GM18867 (cell line): ENCODE measurements around the gene OPTN.
"Not testable (repeated sequence)": the region's sequence is repeated elsewhere in the genome, so short reads cannot be mapped to it uniquely, and the experiment has no call there.

ENCODE experiments used
- ATAC-seq: cut with Tn5 transposase; IDR thresholded peaks from one replicate; pipeline ENCODE4 v1.9.1; 2021; ENCODE audit warnings: mild to moderate bottlenecking, moderate library complexity; ENCODE audit not compliant: unreplicated experiment

Gene OPTN

GRCh38 chr10:13089345-13089744 lies 10.6 kb upstream of the OPTN start:
- ATAC-seq: no peak

- ATAC-seq: no peak
Measured at GRCh38 chr10:13090289-13090688, 9.7 kb upstream of the OPTN start.

GRCh38 chr10:13091801-13092200 lies 8.2 kb upstream of the OPTN start:
- no peak for ATAC-seq

- ATAC-seq: no peak
Measured at GRCh38 chr10:13092291-13093102, 7.5 kb upstream of the OPTN start.

GRCh38 chr10:13094082-13094481 lies 5.9 kb upstream of the OPTN start:
- ATAC-seq: not testable (repeated sequence)

GRCh38 chr10:13095094-13095493 lies 4.9 kb upstream of the OPTN start:
- ATAC-seq: no peak

GRCh38 chr10:13095929-13096328 lies 4.0 kb upstream of the OPTN start:
- ATAC-seq: no peak

- ATAC-seq: peak; percentile 38
Measured at GRCh38 chr10:13099144-13099665, 758 bp upstream of the OPTN start.

- ATAC-seq: peak; percentile 27
Measured at GRCh38 chr10:13100349-13101294, 659 bp downstream of the OPTN start.

- ATAC-seq: no peak
Measured at GRCh38 chr10:13102002-13102794, 2.2 kb downstream of the OPTN start.

GRCh38 chr10:13103554-13103953 lies 3.6 kb downstream of the OPTN start:
- no peak for ATAC-seq

GRCh38 chr10:13104697-13105096 lies 4.7 kb downstream of the OPTN start:
- ATAC-seq: no peak

GRCh38 chr10:13105184-13105583 lies 5.2 kb downstream of the OPTN start:
- no peak for ATAC-seq

GRCh38 chr10:13106387-13107045 lies 6.6 kb downstream of the OPTN start:
- ATAC-seq: no peak

GRCh38 chr10:13110908-13111307 lies 10.9 kb downstream of the OPTN start:
- ATAC-seq: no peak

GRCh38 chr10:13113544-13113943 lies 13.6 kb downstream of the OPTN start:
- ATAC-seq: no peak

GRCh38 chr10:13115832-13116803 lies 16.2 kb downstream of the OPTN start:
- ATAC-seq: peak; percentile 75

- no peak for ATAC-seq
Measured at GRCh38 chr10:13117841-13118783, 18.1 kb downstream of the OPTN start.
